AG04449 (cell line): ENCODE measurements around the gene SIN3A.

ENCODE experiments used
- CTCF ChIA-PET: fragments of 350-600 bp; formaldehyde crosslinking; extraction: SDS; loops from one replicate; lab custom pipeline; 2021; ENCODE audit warnings: antibody characterized with exemption; lab: Yijun Ruan, JAX
- POLR2A ChIA-PET: fragments of 400-600, 350-600 bp; formaldehyde crosslinking; extraction: SDS; loops from one replicate; lab custom pipeline; 2020; ENCODE audit warnings: antibody characterized with exemption, inconsistent platforms; lab: Yijun Ruan, JAX
- DNase-seq: peaks from one replicate; pipeline ENCODE4 v3.0.0-alpha.2; 2010; ENCODE audit warnings: low read depth, low spot score
- H3K4me3 ChIP-seq: 2 replicates; pipeline ENCODE4 v1.5.1; 2011; ENCODE audit warnings: low read depth, mild to moderate bottlenecking, control low read depth, low read length
- CTCF ChIP-seq: IDR thresholded peaks from one replicate; pipeline ENCODE4 v1.5.1; 2011; ENCODE audit warnings: mild to moderate bottlenecking, moderate library complexity, low read length, control low read depth, inconsistent platforms; ENCODE audit not compliant: insufficient read depth; ENCODE audit errors: missing control alignments

Gene SIN3A

GRCh38 chr15:75454471-75455378 is 3.2 kb upstream of the SIN3A start:
- DNase-seq: no peak
- TF ChIP-seq CTCF: no peak
- CTCF ChIA-PET: interaction anchor here (1.0 to 1.6 kb wide), 6 partner anchors 10 to 155 kb away, joined by 3 to 9 read pairs (median 4); partner anchors contain the start of gene MAN2C1
- H3K4me3 ChIP-seq: peak overlapping the region; percentile 89
- POLR2A ChIA-PET: interaction anchor here (0.6 to 1.8 kb wide), 11 partner anchors 9 to 238 kb away, joined by 3 to 11 read pairs (median 4); partner anchors contain the start of genes MAN2C1, SNUPN and SNX33

- ChIA-PET POLR2A (interaction anchor here (0.6 to 1.5 kb wide), 9 partner anchors 9 to 239 kb away, joined by 3 to 11 read pairs (median 4); partner anchors contain the start of gene SNX33), CTCF (interaction anchor here (1.0 to 1.5 kb wide), 5 partner anchors 10 to 227 kb away, joined by 3 to 7 read pairs (median 4); partner anchors contain the start of gene MAN2C1)
- DNase-seq: peak; percentile 99
- H3K4me3 ChIP-seq: peak overlapping the region; percentile 89
- no peak for TF ChIP-seq CTCF
Observed at GRCh38 chr15:75453703-75454470, 2.4 kb upstream of the SIN3A start.

- CTCF ChIA-PET: interaction anchor here (0.9 to 1.5 kb wide), 4 partner anchors 85 to 228 kb away, joined by 3 to 7 read pairs (median 4); partner anchors contain the start of genes IMP3 and MAN2C1
- peak; percentile 5 for TF ChIP-seq CTCF
- H3K4me3 ChIP-seq: peak overlapping the region; percentile 74
- DNase-seq: no peak
- POLR2A ChIA-PET: interaction anchor here (1.0 to 1.7 kb wide), 3 partner anchors 85 to 185 kb away, joined by 3 to 12 read pairs (median 4); partner anchors contain the start of gene MAN2C1
Observed at GRCh38 chr15:75452865-75453702, 1.6 kb upstream of the SIN3A start.

- POLR2A ChIA-PET: interaction anchor here (1.4 to 1.7 kb wide), 3 partner anchors 84 to 173 kb away, joined by 3 to 12 read pairs (median 4); partner anchors contain the start of genes MAN2C1 and SNUPN
- CTCF ChIA-PET: interaction anchor here (0.9 to 2.3 kb wide), 6 partner anchors 11 to 229 kb away, joined by 3 to 16 read pairs (median 4); partner anchors contain the start of gene IMP3
- DNase-seq: no peak
- no peak for TF ChIP-seq CTCF
- peak overlapping the region; percentile 74 for H3K4me3 ChIP-seq
Observed at GRCh38 chr15:75452364-75452864, 924 bp upstream of the SIN3A start.

- peak overlapping the region; percentile 99 for H3K4me3 ChIP-seq
- no peak for DNase-seq
- ChIA-PET POLR2A (interaction anchor here (0.9 to 1.7 kb wide), 4 partner anchors 83 to 174 kb away, joined by 4 to 12 read pairs (median 4); partner anchors contain the start of genes MAN2C1 and SNUPN), CTCF (interaction anchor here (0.9 to 2.3 kb wide), 4 partner anchors 10 to 221 kb away, joined by 3 to 16 read pairs (median 4); no protein-coding TSS in a partner anchor)
- no peak for TF ChIP-seq CTCF
Observed at GRCh38 chr15:75451202-75451673, 252 bp downstream of the SIN3A start.
